SK-N-SH treated with all-trans-retinoic acid at 6 μM for 48 hours (cell line): ENCODE data around the gene CALHM6.

Experiments
- PATZ1 ChIP-seq: fragments of 250-450 bp; sonication (Bioruptor Pico); IDR thresholded peaks from 2 replicates; pipeline ENCODE4 v1.8.0; 2020; ENCODE audit warnings: mild to moderate bottlenecking, moderate library complexity, borderline replicate concordance
- ZC3H10 ChIP-seq: fragments of 250-450 bp; sonication (Bioruptor Pico); IDR thresholded peaks from 2 replicates; pipeline ENCODE4 v1.5.1; 2021; ENCODE audit warnings: mild to moderate bottlenecking, moderate library complexity

GRCh38 chr6:116419069-116419786 is 41.9 kb upstream of the CALHM6 start:
- TF ChIP-seq ZC3H10 (CRISPR knock-in tag) (no peak), PATZ1 (no peak)
